ENCODE data around the gene FAXDC2. TPM values are rescaled to one million over a fixed set of nuclear protein-coding genes. Genes with fewer than 3 reads are reported as not detected.
"Not testable (repeated sequence)": the region's sequence is repeated elsewhere in the genome, so short reads cannot be mapped to it uniquely, and the experiment has no call there.

The FAXDC2 gene
- total and polyA plus RNA-seq, 9 donors, result 15.2 to 120 (median 27.6) TPM

GRCh38 chr5:154834053-154834452, 16.4 kb downstream of the FAXDC2 start:
- Histone ChIP-seq H3K4me3 (no peak overlapping the region), H3K9me3 (no peaks in the 10 kb centered on the region), H3K4me1 (ENCODE audit: insufficient read depth) (peaks cover 7% of the 10 kb centered on the region), H3K27ac (no peak overlapping the region), H3K36me3 (no peaks in the 10 kb centered on the region), H3K27me3 (no peaks in the 10 kb centered on the region)
- no peak for DNase-seq
- intact Hi-C loops (cut with DNase I), result no loop called here
- WGBS, 3 donors, result 80 to 82% (median 80%) methylated on average over 1 of the region's 1 CpG
- TF ChIP-seq EP300 (IDR thresholded peaks at IDR 0.05), result no peak
- TF ChIP-seq, protein P1, sequence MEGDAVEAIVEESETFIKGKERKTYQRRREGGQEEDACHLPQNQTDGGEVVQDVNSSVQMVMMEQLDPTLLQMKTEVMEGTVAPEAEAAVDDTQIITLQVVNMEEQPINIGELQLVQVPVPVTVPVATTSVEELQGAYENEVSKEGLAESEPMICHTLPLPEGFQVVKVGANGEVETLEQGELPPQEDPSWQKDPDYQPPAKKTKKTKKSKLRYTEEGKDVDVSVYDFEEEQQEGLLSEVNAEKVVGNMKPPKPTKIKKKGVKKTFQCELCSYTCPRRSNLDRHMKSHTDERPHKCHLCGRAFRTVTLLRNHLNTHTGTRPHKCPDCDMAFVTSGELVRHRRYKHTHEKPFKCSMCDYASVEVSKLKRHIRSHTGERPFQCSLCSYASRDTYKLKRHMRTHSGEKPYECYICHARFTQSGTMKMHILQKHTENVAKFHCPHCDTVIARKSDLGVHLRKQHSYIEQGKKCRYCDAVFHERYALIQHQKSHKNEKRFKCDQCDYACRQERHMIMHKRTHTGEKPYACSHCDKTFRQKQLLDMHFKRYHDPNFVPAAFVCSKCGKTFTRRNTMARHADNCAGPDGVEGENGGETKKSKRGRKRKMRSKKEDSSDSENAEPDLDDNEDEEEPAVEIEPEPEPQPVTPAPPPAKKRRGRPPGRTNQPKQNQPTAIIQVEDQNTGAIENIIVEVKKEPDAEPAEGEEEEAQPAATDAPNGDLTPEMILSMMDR (IDR thresholded peaks at IDR 0.05), result no peak
- TF ChIP-seq POLR2A (IDR thresholded peaks at IDR 0.05), result no peak

DNA sequence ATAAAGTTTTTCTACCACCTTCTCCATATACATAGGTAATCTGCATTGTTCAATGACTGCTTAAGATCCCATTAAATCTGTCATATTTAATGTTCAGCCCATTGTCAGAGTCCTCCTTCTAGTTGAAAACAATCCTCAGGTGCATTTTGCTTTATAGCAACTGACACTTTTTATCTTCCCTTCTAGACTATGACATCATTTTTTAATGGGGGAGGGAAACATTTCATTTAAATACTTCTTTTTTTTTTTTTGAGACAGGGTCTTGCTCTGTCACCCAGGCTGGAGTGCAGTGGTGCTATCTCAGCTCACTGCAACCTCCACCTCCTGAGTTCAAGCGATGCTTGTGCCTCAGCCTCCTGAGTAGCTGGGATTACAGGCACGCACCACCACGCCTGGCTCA, 17.6 kb downstream of the FAXDC2 start:
- intact Hi-C loops (cut with DNase I); H3K27ac ChIP-seq; H3K4me1 ChIP-seq (ENCODE audit: insufficient read depth); H3K4me3 ChIP-seq; H3K9me3 ChIP-seq; H3K27me3 ChIP-seq; H3K36me3 ChIP-seq; DNase-seq: not testable (repeated sequence)
- 97 to 98% (median 98%) methylated on average over 3 of the region's 3 CpGs for WGBS, 3 donors

GRCh38 chr5:154831451-154831850, 19.0 kb downstream of the FAXDC2 start:
- H3K27ac ChIP-seq, result no peak overlapping the region
- TF ChIP-seq EP300 (IDR thresholded peaks at IDR 0.05) (no peak), POLR2A (IDR thresholded peaks at IDR 0.05) (no peak)
- TF ChIP-seq, protein P1 (IDR thresholded peaks at IDR 0.05), result no peak

GRCh38 chr5:154830596-154830995, 19.8 kb downstream of the FAXDC2 start:
- TF ChIP-seq POLR2A (IDR thresholded peaks at IDR 0.05) (no peak), EP300 (IDR thresholded peaks at IDR 0.05) (no peak)
- TF ChIP-seq, protein P1 (IDR thresholded peaks at IDR 0.05), result no peak
- intact Hi-C loops (cut with DNase I), result no loop called here
- 90 to 95% (median 94%) methylated on average over 4 of the region's 4 CpGs for WGBS, 3 donors
- Histone ChIP-seq H3K9me3 (no peaks in the 10 kb centered on the region), H3K4me3 (no peak overlapping the region), H3K4me1 (ENCODE audit: insufficient read depth) (peaks cover 4% of the 10 kb centered on the region), H3K36me3 (no peaks in the 10 kb centered on the region), H3K27ac (no peak overlapping the region), H3K27me3 (no peaks in the 10 kb centered on the region)
- no peak for DNase-seq

More at GRCh38 chr5:154831451-154831850, 19.0 kb downstream of the FAXDC2 start:
- Histone ChIP-seq H3K4me3 (no peak overlapping the region), H3K4me1 (ENCODE audit: insufficient read depth) (peaks cover 7% of the 10 kb centered on the region), H3K9me3 (no peaks in the 10 kb centered on the region), H3K27me3 (no peaks in the 10 kb centered on the region), H3K36me3 (no peaks in the 10 kb centered on the region)
- WGBS, 3 donors, result 90 to 93% (median 91%) methylated on average over 7 of the region's 7 CpGs
- DNase-seq, result no peak
- intact Hi-C loops (cut with DNase I), result no loop called here

DNA sequence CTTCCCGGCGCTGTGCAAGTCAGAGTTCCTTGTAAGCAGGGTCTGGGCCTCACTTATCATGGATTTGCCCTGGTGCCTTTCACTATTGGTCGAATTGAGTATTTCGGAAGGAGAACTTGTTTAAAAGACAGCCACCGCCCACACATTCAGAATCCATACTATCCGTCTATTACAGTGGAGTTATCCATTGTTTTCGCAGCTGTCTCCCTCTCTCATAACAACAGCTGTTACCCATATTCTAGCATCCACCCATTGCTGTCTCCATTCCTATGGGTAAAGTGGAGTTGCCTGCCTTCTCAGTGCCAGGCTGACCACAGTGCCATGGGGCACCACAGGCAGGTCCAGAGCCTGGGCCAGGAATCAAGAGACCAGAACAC, 20.2 kb downstream of the FAXDC2 start:
- Histone ChIP-seq H3K27me3 (no peaks in the 10 kb centered on the region), H3K4me1 (ENCODE audit: insufficient read depth) (peaks cover 4% of the 10 kb centered on the region), H3K27ac (no peak overlapping the region), H3K9me3 (no peaks in the 10 kb centered on the region), H3K4me3 (no peak overlapping the region), H3K36me3 (no peaks in the 10 kb centered on the region)
- WGBS, 3 donors, result 26 to 62% (median 40%) methylated on average over 7 of the region's 7 CpGs
- no peak for DNase-seq
- intact Hi-C loops (cut with DNase I), result no loop called here
- no peak for TF ChIP-seq EP300 (IDR thresholded peaks at IDR 0.05)
- TF ChIP-seq, protein P1 (IDR thresholded peaks at IDR 0.05), result no peak
- no peak for TF ChIP-seq POLR2A (IDR thresholded peaks at IDR 0.05)

Measured in ovary (tissue), 9 donors.